NT2/D1 (cell line): Measurements from ENCODE around the gene MKNK1.

Experiments
- YY1 ChIP-seq: IDR thresholded peaks from 2 replicates; pipeline ENCODE4 v1.6.1; 2011; ENCODE audit not compliant: insufficient read length, insufficient read depth
- ZNF274 ChIP-seq: IDR thresholded peaks from 2 replicates; pipeline ENCODE4 v1.6.1; 2011; ENCODE audit warnings: mild to moderate bottlenecking, low read depth, low read length

DNA sequence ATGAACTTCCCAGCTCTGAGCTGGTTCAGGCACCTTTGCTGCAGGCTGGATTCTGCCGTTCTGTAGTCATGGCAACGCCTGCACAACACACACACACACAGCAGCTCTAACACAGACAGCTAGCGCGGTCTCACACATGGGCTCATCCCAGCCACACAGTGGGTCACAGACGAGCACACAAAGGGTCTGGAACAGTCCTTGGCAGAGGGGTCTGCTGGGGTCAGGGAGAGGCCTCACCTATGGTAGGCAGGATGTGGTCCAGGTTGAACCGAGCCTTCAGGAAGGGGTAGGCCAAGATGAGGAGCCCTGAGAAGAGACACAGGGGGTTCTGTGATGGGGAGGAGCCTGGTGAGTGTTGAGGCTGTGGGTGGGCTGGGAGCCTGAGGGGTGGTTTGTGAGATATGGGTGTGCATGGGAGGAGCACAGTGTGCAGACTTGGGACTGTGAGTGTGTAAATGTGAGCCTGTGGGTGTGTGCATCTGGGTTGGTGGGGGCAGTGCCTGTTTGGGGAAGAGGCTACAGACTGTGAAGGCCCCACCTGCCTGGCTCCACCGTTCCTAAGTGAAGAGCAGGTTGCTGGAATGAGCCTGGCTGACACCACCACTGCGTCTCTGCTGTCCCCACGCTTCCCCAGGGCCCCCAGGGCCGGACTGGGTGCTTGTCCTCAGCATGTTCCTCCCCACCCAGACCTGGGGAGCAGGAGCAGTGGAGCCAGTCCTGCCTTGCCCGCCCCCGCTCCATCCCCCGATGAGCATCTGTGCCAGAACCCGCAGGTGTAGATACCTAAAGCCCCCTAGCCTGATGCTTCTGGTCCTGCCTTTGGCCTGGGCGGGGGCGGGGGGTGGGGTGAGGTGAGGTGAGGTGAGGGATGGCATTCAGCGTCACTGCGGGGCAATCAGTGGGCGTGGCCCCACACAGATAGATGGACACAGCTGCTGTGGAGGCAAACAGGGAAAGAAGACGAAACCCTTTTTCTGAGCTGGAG, 54.1 kb downstream of the MKNK1 start:
- TF ChIP-seq ZNF274 (no peak), YY1 (no peak)
